ENCODE results near the gene FAM193B. TPM values are rescaled to one million over a fixed set of nuclear protein-coding genes. Genes with fewer than 3 reads are reported as not detected.

FAM193B gene
- total and polyA plus RNA-seq, 2 donors = 41.7 to 527 TPM

GRCh38 chr5:177497292-177498012, 56.9 kb downstream of the FAM193B start, which contains the start of gene PDLIM7:
Gene PDLIM7 (minus strand): TSS chr5:177497604. CDS start chr5:177496512, 1,092 bp downstream.
- no peaks in the 10 kb centered on the region for H3K36me3 ChIP-seq (ENCODE audit: control insufficient read depth in 2 of 2, insufficient read depth in 2 of 2, low read length in 1 of 2)
- peak within 1 kb of the TSS; percentile 50 to 55 for H3K4me3 ChIP-seq (ENCODE audit: low read length in 2 of 2)
- peaks cover 12 to 45% of the 10 kb centered on the region in 2 donors for H3K27me3 ChIP-seq (ENCODE audit: control insufficient read depth in 2 of 2, insufficient read depth in 1 of 2, low read length in 1 of 2)
- peak within 1 kb of the TSS in 1 of 2 donors; percentile 66 for H3K27ac ChIP-seq (ENCODE audit: low read depth in 1 of 2, low read length in 1 of 2)
- no peaks in the 10 kb centered on the region for H3K9me3 ChIP-seq (ENCODE audit: control insufficient read depth in 2 of 2, insufficient read depth in 1 of 2, low read length in 1 of 2)
- H3K4me1 ChIP-seq (ENCODE audit: control insufficient read depth in 2 of 2, insufficient read depth in 2 of 2, low read length in 2 of 2) = peaks cover 0 to 47% of the 10 kb centered on the region in 2 donors
- DNase-seq (ENCODE audit: low read depth in 6 of 9, low spot score in 9 of 9) = peak; percentile 88 to 99 (median 96)
- under 1% methylated on average over 73 of the region's 73 CpGs for WGBS

GRCh38 chr5:177496727-177497291, 57.6 kb downstream of the FAM193B start:
- Histone ChIP-seq H3K27me3 (ENCODE audit: control insufficient read depth in 2 of 2, insufficient read depth in 1 of 2, low read length in 1 of 2) (peaks cover 12 to 45% of the 10 kb centered on the region in 2 donors), H3K4me1 (ENCODE audit: control insufficient read depth in 2 of 2, insufficient read depth in 2 of 2, low read length in 2 of 2) (peaks cover 0 to 47% of the 10 kb centered on the region in 2 donors), H3K27ac (ENCODE audit: low read depth in 1 of 2, low read length in 1 of 2) (peak overlapping the region in 1 of 2 donors; percentile 66), H3K36me3 (ENCODE audit: control insufficient read depth in 2 of 2, insufficient read depth in 2 of 2, low read length in 1 of 2) (no peaks in the 10 kb centered on the region), H3K9me3 (ENCODE audit: control insufficient read depth in 2 of 2, insufficient read depth in 1 of 2, low read length in 1 of 2) (no peaks in the 10 kb centered on the region), H3K4me3 (ENCODE audit: low read length in 2 of 2) (peak overlapping the region; percentile 50 to 55)
- WGBS = 22% methylated on average over 28 of the region's 29 CpGs
- DNase-seq (ENCODE audit: low read depth in 6 of 9, low spot score in 9 of 9) = no peak

- H3K27ac ChIP-seq (ENCODE audit: low read depth in 1 of 2, low read length in 1 of 2) = peak overlapping the region in 1 of 2 donors; percentile 26
- H3K27me3 ChIP-seq (ENCODE audit: control insufficient read depth in 2 of 2, insufficient read depth in 1 of 2, low read length in 1 of 2) = peaks cover 12 to 45% of the 10 kb centered on the region in 2 donors
- H3K4me1 ChIP-seq (ENCODE audit: control insufficient read depth in 2 of 2, insufficient read depth in 2 of 2, low read length in 2 of 2) = peaks cover 0 to 47% of the 10 kb centered on the region in 2 donors
- H3K36me3 ChIP-seq (ENCODE audit: control insufficient read depth in 2 of 2, insufficient read depth in 2 of 2, low read length in 1 of 2) = no peaks in the 10 kb centered on the region
- H3K9me3 ChIP-seq (ENCODE audit: control insufficient read depth in 2 of 2, insufficient read depth in 1 of 2, low read length in 1 of 2) = no peaks in the 10 kb centered on the region
- peak overlapping the region in 1 of 2 donors; percentile 55 for H3K4me3 ChIP-seq (ENCODE audit: low read length in 2 of 2)
- 83% methylated on average over 12 of the region's 12 CpGs for WGBS
- DNase-seq (ENCODE audit: low read depth in 6 of 9, low spot score in 9 of 9) = no peak
Observed at GRCh38 chr5:177496070-177496726, 58.2 kb downstream of the FAM193B start.

GRCh38 chr5:177495243-177496060, 58.9 kb downstream of the FAM193B start:
- 94% methylated on average over 14 of the region's 14 CpGs for WGBS

GRCh38 chr5:177494346-177495195, 59.8 kb downstream of the FAM193B start:
- 78% methylated on average over 11 of the region's 11 CpGs for WGBS
- Histone ChIP-seq H3K9me3 (ENCODE audit: control insufficient read depth in 2 of 2, insufficient read depth in 1 of 2, low read length in 1 of 2) (no peaks in the 10 kb centered on the region), H3K27ac (ENCODE audit: low read depth in 1 of 2, low read length in 1 of 2) (no peak overlapping the region), H3K4me3 (ENCODE audit: low read length in 2 of 2) (no peak overlapping the region), H3K36me3 (ENCODE audit: control insufficient read depth in 2 of 2, insufficient read depth in 2 of 2, low read length in 1 of 2) (no peaks in the 10 kb centered on the region), H3K27me3 (ENCODE audit: control insufficient read depth in 2 of 2, insufficient read depth in 1 of 2, low read length in 1 of 2) (peaks cover 12 to 36% of the 10 kb centered on the region in 2 donors), H3K4me1 (ENCODE audit: control insufficient read depth in 2 of 2, insufficient read depth in 2 of 2, low read length in 2 of 2) (peaks cover 0 to 41% of the 10 kb centered on the region in 2 donors)
- DNase-seq (ENCODE audit: low read depth in 6 of 9, low spot score in 9 of 9) = no peak

More at GRCh38 chr5:177495243-177496060, 58.9 kb downstream of the FAM193B start:
- Histone ChIP-seq H3K4me3 (ENCODE audit: low read length in 2 of 2) (no peak overlapping the region), H3K9me3 (ENCODE audit: control insufficient read depth in 2 of 2, insufficient read depth in 1 of 2, low read length in 1 of 2) (no peaks in the 10 kb centered on the region), H3K27me3 (ENCODE audit: control insufficient read depth in 2 of 2, insufficient read depth in 1 of 2, low read length in 1 of 2) (peaks cover 12 to 43% of the 10 kb centered on the region in 2 donors), H3K4me1 (ENCODE audit: control insufficient read depth in 2 of 2, insufficient read depth in 2 of 2, low read length in 2 of 2) (peaks cover 0 to 42% of the 10 kb centered on the region in 2 donors), H3K36me3 (ENCODE audit: control insufficient read depth in 2 of 2, insufficient read depth in 2 of 2, low read length in 1 of 2) (no peaks in the 10 kb centered on the region), H3K27ac (ENCODE audit: low read depth in 1 of 2, low read length in 1 of 2) (peak overlapping the region in 1 of 2 donors; percentile 26)
- DNase-seq (ENCODE audit: low read depth in 6 of 9, low spot score in 9 of 9) = no peak

- DNase-seq (ENCODE audit: low read depth in 6 of 9, low spot score in 9 of 9) = no peak
- no peak overlapping the region for H3K4me3 ChIP-seq (ENCODE audit: low read length in 2 of 2)
- 97% methylated on average over 5 of the region's 5 CpGs for WGBS
- H3K9me3 ChIP-seq (ENCODE audit: control insufficient read depth in 2 of 2, insufficient read depth in 1 of 2, low read length in 1 of 2) = no peaks in the 10 kb centered on the region
- peaks cover 11 to 29% of the 10 kb centered on the region in 2 donors for H3K27me3 ChIP-seq (ENCODE audit: control insufficient read depth in 2 of 2, insufficient read depth in 1 of 2, low read length in 1 of 2)
- H3K36me3 ChIP-seq (ENCODE audit: control insufficient read depth in 2 of 2, insufficient read depth in 2 of 2, low read length in 1 of 2) = no peaks in the 10 kb centered on the region
- peaks cover 0 to 41% of the 10 kb centered on the region in 2 donors for H3K4me1 ChIP-seq (ENCODE audit: control insufficient read depth in 2 of 2, insufficient read depth in 2 of 2, low read length in 2 of 2)
- no peak overlapping the region for H3K27ac ChIP-seq (ENCODE audit: low read depth in 1 of 2, low read length in 1 of 2)
Observed at GRCh38 chr5:177493795-177494345, 60.5 kb downstream of the FAM193B start.

GRCh38 chr5:177492841-177493240, 61.5 kb downstream of the FAM193B start:
- peaks cover 2 to 19% of the 10 kb centered on the region in 2 donors for H3K27me3 ChIP-seq (ENCODE audit: control insufficient read depth in 2 of 2, insufficient read depth in 1 of 2, low read length in 1 of 2)
- H3K4me1 ChIP-seq (ENCODE audit: control insufficient read depth in 2 of 2, insufficient read depth in 2 of 2, low read length in 2 of 2) = peaks cover 0 to 32% of the 10 kb centered on the region in 2 donors
- no peak overlapping the region for H3K4me3 ChIP-seq (ENCODE audit: low read length in 2 of 2)
- H3K36me3 ChIP-seq (ENCODE audit: control insufficient read depth in 2 of 2, insufficient read depth in 2 of 2, low read length in 1 of 2) = no peaks in the 10 kb centered on the region
- no peak for DNase-seq (ENCODE audit: low read depth in 6 of 9, low spot score in 9 of 9)
- 96% methylated on average over 7 of the region's 7 CpGs for WGBS
- no peaks in the 10 kb centered on the region for H3K9me3 ChIP-seq (ENCODE audit: control insufficient read depth in 2 of 2, insufficient read depth in 1 of 2, low read length in 1 of 2)
- H3K27ac ChIP-seq (ENCODE audit: low read depth in 1 of 2, low read length in 1 of 2) = no peak overlapping the region
